Naive B cell (primary cell): ENCODE results near the gene MCRIP2. TPM values are rescaled to one million over a fixed set of nuclear protein-coding genes. Genes with fewer than 3 reads are reported as not detected.

Source experiments
- ATAC-seq, 2 donors: fragments of 150-1000 bp; cut with Tn5 transposase; 2 replicates each; pipeline ENCODE4 v1.10.0; 2021; ENCODE audit warnings: low read depth in 2 of 2, mild to moderate bottlenecking in 2 of 2, moderate library complexity in 2 of 2
- DNase-seq: peaks from one replicate; pipeline ENCODE4 v3.0.0; 2022
- H3K27ac Mint-ChIP-seq, 6 donors: one replicate each; pipeline ENCODE4 v1.8.0; 2020 to 2022; ENCODE audit warnings: mild to moderate bottlenecking in 6 of 6, mixed read lengths in 6 of 6, moderate library complexity in 5 of 6, inconsistent platforms in 2 of 6
- H3K27me3 Mint-ChIP-seq, 3 donors: one replicate each; pipeline ENCODE4 v1.8.0; 2021 to 2022; ENCODE audit warnings: mixed read lengths in 3 of 3, mild to moderate bottlenecking in 1 of 3
- H3K36me3 Mint-ChIP-seq, 2 donors: one replicate each; pipeline ENCODE4 v1.8.0; 2020 to 2022; ENCODE audit warnings: mixed read lengths in 2 of 2, inconsistent platforms in 1 of 2, mild to moderate bottlenecking in 1 of 2
- H3K4me1 Mint-ChIP-seq, 3 donors: one replicate each; pipeline ENCODE4 v1.8.0; 2020 to 2022; ENCODE audit warnings: mixed read lengths in 3 of 3, inconsistent platforms in 1 of 3, mild to moderate bottlenecking in 1 of 3, moderate library complexity in 1 of 3
- H3K4me3 Mint-ChIP-seq, 8 donors: one replicate each; pipeline ENCODE4 v1.8.0; 2020 to 2022; ENCODE audit warnings: mild to moderate bottlenecking in 8 of 8, mixed read lengths in 8 of 8, moderate library complexity in 8 of 8, inconsistent platforms in 2 of 8
- H3K9me3 Mint-ChIP-seq, 7 donors: one replicate each; pipeline ENCODE4 v1.8.0; 2020 to 2022; ENCODE audit warnings: mixed read lengths in 7 of 7, mild to moderate bottlenecking in 5 of 7, inconsistent platforms in 2 of 7, moderate library complexity in 1 of 7
- polyA plus RNA-seq, 6 donors: library from polyadenylated mRNA; unstranded; fragments of 300-500 nt; fragmentation: Illumina TruSeq; gene quantifications; one replicate each; pipeline ENCODE4 v1.2.3, GENCODE V29; 2021; ENCODE audit warnings: low read depth in 6 of 6

The MCRIP2 gene
- polyA plus RNA-seq, 6 donors from 2014 or later = 20.8 to 46.6 (median 22.7) TPM

- no peak overlapping the region for H3K4me3 Mint-ChIP-seq
- no peak for ATAC-seq
- no peaks in the 10 kb centered on the region for H3K36me3 Mint-ChIP-seq
- no peak for DNase-seq
- H3K27me3 Mint-ChIP-seq = peaks cover 0 to 18% (median 8%) of the 10 kb centered on the region in 3 donors
- no peaks in the 10 kb centered on the region for H3K9me3 Mint-ChIP-seq
- H3K27ac Mint-ChIP-seq = no peak overlapping the region
- H3K4me1 Mint-ChIP-seq = peaks cover 9 to 23% (median 18%) of the 10 kb centered on the region in 3 donors
Measured at GRCh38 chr16:676913-677312, 35.3 kb downstream of the MCRIP2 start.

- Mint-ChIP-seq H3K9me3 (no peaks in the 10 kb centered on the region), H3K27me3 (peaks cover 0 to 18% (median 8%) of the 10 kb centered on the region in 3 donors), H3K27ac (no peak overlapping the region), H3K36me3 (no peaks in the 10 kb centered on the region), H3K4me1 (peaks cover 9 to 29% (median 21%) of the 10 kb centered on the region in 3 donors), H3K4me3 (peak overlapping the region in 1 of 8 donors; percentile 30)
- ATAC-seq (no peak), DNase-seq (no peak)
Measured at GRCh38 chr16:677316-678190, 35.9 kb downstream of the MCRIP2 start.

- DNase-seq (no peak), ATAC-seq (no peak)
- Mint-ChIP-seq H3K9me3 (no peaks in the 10 kb centered on the region), H3K36me3 (no peaks in the 10 kb centered on the region), H3K4me3 (peak overlapping the region in 5 of 8 donors; percentile 25 to 85 (median 83)), H3K27me3 (peaks cover 0 to 18% (median 8%) of the 10 kb centered on the region in 3 donors), H3K27ac (peak overlapping the region in 1 of 6 donors; percentile 32), H3K4me1 (peaks cover 9 to 34% (median 29%) of the 10 kb centered on the region in 3 donors)
Measured at GRCh38 chr16:678209-678857, 36.7 kb downstream of the MCRIP2 start.

DNA sequence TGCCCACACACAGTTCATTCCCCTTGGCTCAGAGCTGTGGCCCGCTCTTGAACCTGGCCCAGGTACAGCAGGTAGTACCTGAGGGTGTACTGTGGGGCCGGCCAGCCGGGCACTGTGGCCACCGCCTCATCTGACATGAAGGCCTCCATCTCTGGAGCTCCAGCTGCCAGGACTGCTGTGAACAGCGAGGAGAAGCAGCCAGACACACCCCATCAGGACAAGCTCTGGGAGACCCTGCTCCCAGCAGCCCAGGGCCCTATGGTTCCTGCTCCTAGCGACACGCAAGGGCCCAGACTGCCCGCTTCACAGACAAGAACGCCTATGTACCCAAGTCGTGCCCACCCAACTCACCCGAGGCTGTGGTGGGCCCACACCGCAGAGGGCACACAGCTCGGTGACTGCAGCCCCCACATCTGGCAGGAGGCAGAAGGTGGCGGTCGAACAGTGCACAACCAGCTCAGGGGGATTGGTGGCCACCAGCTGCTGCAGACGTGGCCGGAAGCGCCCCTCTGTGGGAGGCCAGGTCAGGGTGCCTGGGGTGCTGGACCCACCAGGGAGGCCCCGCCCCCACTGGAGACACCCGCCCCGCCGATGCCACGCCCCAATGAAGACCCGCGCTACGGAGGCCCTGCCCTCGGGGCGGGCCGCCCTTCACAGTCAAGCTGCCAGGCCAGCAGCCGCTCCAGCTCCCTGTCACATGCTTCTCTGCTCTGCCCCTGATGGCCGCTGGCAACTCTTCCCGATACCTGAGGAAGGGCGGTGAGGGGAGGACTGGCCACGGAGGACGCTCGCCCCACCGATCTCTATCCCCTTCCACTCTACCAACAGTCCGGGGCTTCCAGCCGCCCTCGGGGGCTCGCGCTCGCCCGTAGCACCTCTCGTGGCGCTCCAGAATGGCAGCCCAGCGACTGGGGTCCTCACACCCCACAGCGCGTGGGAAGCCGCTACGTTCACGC, 37.5 kb downstream of the MCRIP2 start:
- peak; percentile 4 for ATAC-seq
- Mint-ChIP-seq H3K4me3 (peak overlapping the region; percentile 80 to 91 (median 84)), H3K27me3 (peaks cover 0 to 18% (median 8%) of the 10 kb centered on the region in 3 donors), H3K4me1 (peaks cover 9 to 34% (median 32%) of the 10 kb centered on the region in 3 donors), H3K27ac (peak overlapping the region in 5 of 6 donors; percentile 65 to 89 (median 82)), H3K9me3 (no peaks in the 10 kb centered on the region), H3K36me3 (no peaks in the 10 kb centered on the region)
- DNase-seq = peak; percentile 45

GRCh38 chr16:679814-680624, 38.4 kb downstream of the MCRIP2 start, which contains the start of gene STUB1:
Gene STUB1 (plus strand): TSS chr16:680410. CDS start chr16:680526, 116 bp downstream.
- DNase-seq (peak; percentile 85), ATAC-seq (peak; percentile 46 to 54)
- no peaks in the 10 kb centered on the region for H3K9me3 Mint-ChIP-seq
- peak within 1 kb of the TSS in 5 of 6 donors; percentile 65 to 93 (median 80) for H3K27ac Mint-ChIP-seq
- H3K36me3 Mint-ChIP-seq = no peaks in the 10 kb centered on the region
- H3K27me3 Mint-ChIP-seq = peaks cover 0 to 13% (median 5%) of the 10 kb centered on the region in 3 donors
- H3K4me3 Mint-ChIP-seq = peak within 1 kb of the TSS; percentile 81 to 93 (median 84)
- peaks cover 7 to 35% (median 33%) of the 10 kb centered on the region in 3 donors for H3K4me1 Mint-ChIP-seq

GRCh38 chr16:680625-680945, 39.0 kb downstream of the MCRIP2 start:
- no peaks in the 10 kb centered on the region for H3K9me3 Mint-ChIP-seq
- no peaks in the 10 kb centered on the region for H3K36me3 Mint-ChIP-seq
- DNase-seq = no peak
- ATAC-seq = no peak
- H3K4me3 Mint-ChIP-seq = peak overlapping the region; percentile 71 to 93 (median 83)
- peak overlapping the region in 3 of 6 donors; percentile 29 to 65 (median 51) for H3K27ac Mint-ChIP-seq
- H3K27me3 Mint-ChIP-seq = peaks cover 0 to 9% (median 0%) of the 10 kb centered on the region in 3 donors
- H3K4me1 Mint-ChIP-seq = peaks cover 4 to 31% (median 30%) of the 10 kb centered on the region in 3 donors

DNA sequence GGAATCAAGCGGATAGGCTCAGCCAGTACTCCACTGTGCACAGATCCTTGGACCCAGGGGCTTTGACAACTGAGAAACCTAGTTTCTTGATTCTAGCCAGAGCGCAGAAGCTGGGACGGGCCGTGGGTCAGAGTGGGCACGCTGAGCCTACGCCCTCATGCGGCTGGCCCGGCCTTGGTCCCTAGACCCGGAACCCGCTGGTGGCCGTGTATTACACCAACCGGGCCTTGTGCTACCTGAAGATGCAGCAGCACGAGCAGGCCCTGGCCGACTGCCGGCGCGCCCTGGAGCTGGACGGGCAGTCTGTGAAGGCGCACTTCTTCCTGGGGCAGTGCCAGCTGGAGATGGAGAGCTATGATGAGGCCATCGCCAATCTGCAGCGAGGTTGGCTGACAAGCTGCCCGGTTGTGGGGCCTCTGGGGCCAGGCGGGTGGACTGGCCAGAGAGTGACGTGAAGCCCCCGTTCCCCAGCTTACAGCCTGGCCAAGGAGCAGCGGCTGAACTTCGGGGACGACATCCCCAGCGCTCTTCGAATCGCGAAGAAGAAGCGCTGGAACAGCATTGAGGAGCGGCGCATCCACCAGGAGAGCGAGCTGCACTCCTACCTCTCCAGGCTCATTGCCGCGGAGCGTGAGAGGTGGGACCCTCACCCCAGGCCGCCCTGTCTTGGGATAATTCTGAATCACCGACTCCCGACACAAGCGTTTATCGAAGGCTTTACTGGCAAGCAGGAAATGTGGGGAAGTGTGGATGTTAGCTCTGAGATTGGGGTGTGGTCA, 39.5 kb downstream of the MCRIP2 start:
- ATAC-seq = no peak
- H3K27me3 Mint-ChIP-seq = peaks cover 0 to 9% (median 0%) of the 10 kb centered on the region in 3 donors
- H3K4me1 Mint-ChIP-seq = peaks cover 4 to 35% (median 34%) of the 10 kb centered on the region in 3 donors
- no peak for DNase-seq
- no peaks in the 10 kb centered on the region for H3K9me3 Mint-ChIP-seq
- H3K36me3 Mint-ChIP-seq = no peaks in the 10 kb centered on the region
- peak overlapping the region in 2 of 6 donors; percentile 29 to 56 for H3K27ac Mint-ChIP-seq
- peak overlapping the region; percentile 68 to 93 (median 83) for H3K4me3 Mint-ChIP-seq

GRCh38 chr16:681746-682427, 40.3 kb downstream of the MCRIP2 start:
- H3K4me1 Mint-ChIP-seq = peaks cover 4 to 38% (median 36%) of the 10 kb centered on the region in 3 donors
- ATAC-seq = no peak
- peak overlapping the region in 3 of 6 donors; percentile 24 to 81 (median 54) for H3K27ac Mint-ChIP-seq
- H3K9me3 Mint-ChIP-seq = no peaks in the 10 kb centered on the region
- DNase-seq = no peak
- H3K27me3 Mint-ChIP-seq = peaks cover 0 to 6% (median 0%) of the 10 kb centered on the region in 3 donors
- no peaks in the 10 kb centered on the region for H3K36me3 Mint-ChIP-seq
- H3K4me3 Mint-ChIP-seq = peak overlapping the region; percentile 68 to 89 (median 82)

DNA sequence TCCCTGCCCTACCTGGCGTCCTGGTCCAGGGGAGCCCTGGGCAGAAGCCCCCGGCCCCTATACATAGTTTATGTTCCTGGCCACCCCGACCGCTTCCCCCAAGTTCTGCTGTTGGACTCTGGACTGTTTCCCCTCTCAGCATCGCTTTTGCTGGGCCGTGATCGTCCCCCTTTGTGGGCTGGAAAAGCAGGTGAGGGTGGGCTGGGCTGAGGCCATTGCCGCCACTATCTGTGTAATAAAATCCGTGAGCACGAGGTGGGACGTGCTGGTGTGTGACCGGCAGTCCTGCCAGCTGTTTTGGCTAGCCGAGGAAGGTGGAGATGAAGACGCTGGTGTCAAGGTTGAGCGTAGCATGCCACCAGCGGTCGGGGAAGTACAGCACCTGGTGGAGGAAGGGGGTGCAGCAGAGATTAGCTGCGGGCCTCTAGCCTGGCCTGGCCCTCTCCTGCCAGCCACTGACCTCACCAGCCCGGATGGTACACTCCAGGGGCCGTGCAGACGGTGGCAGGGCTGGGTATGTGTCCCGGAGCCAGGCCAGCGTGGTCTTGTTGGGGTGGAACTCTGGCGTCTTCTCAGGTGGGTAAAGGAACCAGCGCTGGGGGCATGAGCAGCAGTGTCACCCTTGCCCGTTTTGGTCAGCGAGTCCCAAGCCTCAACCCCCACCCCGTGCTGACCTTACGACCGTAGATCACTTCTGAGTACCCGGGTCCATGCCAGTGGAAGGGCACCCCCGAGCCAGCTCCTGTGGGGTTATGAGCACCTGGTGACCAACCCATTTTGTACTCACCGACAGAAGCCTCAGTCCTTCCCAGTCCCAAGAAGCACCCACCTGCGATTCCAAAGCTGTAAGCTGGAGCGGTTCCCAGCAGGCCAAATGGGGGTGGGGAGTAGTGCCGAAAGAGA, 41.1 kb downstream of the MCRIP2 start:
- H3K9me3 Mint-ChIP-seq = no peaks in the 10 kb centered on the region
- ATAC-seq = no peak
- H3K4me3 Mint-ChIP-seq = peak overlapping the region; percentile 68 to 89 (median 82)
- H3K27ac Mint-ChIP-seq = peak overlapping the region in 4 of 6 donors; percentile 32 to 83 (median 69)
- H3K4me1 Mint-ChIP-seq = peaks cover 4 to 38% (median 38%) of the 10 kb centered on the region in 3 donors
- H3K36me3 Mint-ChIP-seq = no peaks in the 10 kb centered on the region
- no peak for DNase-seq
- H3K27me3 Mint-ChIP-seq = no peaks in the 10 kb centered on the region

GRCh38 chr16:683396-684070, 41.9 kb downstream of the MCRIP2 start:
- no peak for ATAC-seq
- Mint-ChIP-seq H3K4me3 (peak overlapping the region; percentile 68 to 89 (median 82)), H3K27me3 (no peaks in the 10 kb centered on the region), H3K27ac (peak overlapping the region in 3 of 6 donors; percentile 32 to 83 (median 82)), H3K36me3 (no peaks in the 10 kb centered on the region), H3K4me1 (peaks cover 4 to 42% (median 38%) of the 10 kb centered on the region in 3 donors), H3K9me3 (no peaks in the 10 kb centered on the region)
- no peak for DNase-seq
